HG03066 (cell line): ENCODE data around the gene TMTC3.
"Not testable (repeated sequence)": the region's sequence is repeated elsewhere in the genome, so short reads cannot be mapped to it uniquely, and the experiment has no call there.

ENCODE experiments used
- ATAC-seq: cut with Tn5 transposase; IDR thresholded peaks from one replicate; pipeline ENCODE4 v1.9.1; 2021; ENCODE audit warnings: low read depth; ENCODE audit not compliant: unreplicated experiment

Gene TMTC3

DNA sequence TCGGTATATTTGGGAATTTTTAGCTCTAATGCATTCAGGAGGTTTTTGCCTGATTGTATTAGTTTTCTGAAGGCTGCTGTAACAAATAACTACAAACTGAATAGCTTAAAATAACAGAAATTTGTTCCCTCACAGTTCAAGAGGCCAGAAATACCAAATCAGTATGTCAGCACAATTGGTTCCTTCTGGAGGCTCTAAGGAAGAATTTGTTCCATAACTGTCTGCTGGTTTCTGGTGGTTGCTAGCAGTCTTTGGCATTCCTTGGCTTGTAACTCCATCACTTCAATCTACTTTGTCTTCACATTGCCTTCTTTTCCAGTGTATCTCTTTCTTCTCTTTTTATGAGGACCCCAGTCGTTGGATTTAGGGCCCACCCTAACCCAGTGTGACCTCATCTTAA lies 21.3 kb downstream of the TMTC3 start:
- ATAC-seq: no peak

DNA sequence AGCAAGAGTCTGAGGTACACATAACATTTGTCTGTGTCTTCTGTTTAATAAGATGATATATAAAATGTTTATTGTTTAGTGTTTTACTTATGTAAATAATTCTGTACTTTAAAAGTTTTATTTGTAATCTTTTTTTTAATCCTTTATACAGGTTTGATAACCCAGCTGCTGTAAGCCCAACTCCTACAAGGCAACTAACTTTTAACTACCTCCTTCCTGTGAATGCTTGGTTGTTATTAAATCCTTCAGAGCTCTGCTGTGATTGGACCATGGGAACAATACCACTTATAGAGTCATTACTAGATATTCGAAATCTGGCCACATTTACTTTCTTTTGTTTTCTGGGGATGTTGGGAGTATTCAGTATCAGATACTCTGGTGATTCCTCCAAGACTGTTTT lies 24.1 kb downstream of the TMTC3 start:
- no peak for ATAC-seq

DNA sequence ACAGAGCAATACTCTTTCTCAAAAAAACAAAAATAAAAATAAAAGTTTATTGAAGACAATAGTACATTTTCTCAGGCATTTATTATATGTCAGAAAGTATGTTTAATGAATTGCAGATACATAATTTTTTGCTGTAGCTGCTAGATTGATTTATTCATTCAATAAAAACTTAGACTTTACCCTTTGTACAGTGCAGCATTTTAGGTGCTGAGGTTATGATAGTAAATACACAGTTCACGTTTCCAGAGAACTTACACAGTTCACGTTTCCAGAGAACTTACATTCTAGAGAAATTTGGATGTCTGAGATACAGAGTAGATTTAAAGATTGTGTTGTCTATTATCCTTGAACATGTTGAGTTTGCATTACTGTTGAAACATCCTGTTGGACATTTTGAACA lies 25.3 kb downstream of the TMTC3 start:
- no peak for ATAC-seq

- ATAC-seq: no peak
Observed at GRCh38 chr12:88172844-88173407, 30.8 kb downstream of the TMTC3 start.

GRCh38 chr12:88175544-88175943 lies 33.4 kb downstream of the TMTC3 start:
- ATAC-seq: no peak

- ATAC-seq: no peak
Observed at GRCh38 chr12:88179436-88180014, 37.4 kb downstream of the TMTC3 start.

GRCh38 chr12:88181881-88182280 lies 39.8 kb downstream of the TMTC3 start:
- ATAC-seq: no peak

DNA sequence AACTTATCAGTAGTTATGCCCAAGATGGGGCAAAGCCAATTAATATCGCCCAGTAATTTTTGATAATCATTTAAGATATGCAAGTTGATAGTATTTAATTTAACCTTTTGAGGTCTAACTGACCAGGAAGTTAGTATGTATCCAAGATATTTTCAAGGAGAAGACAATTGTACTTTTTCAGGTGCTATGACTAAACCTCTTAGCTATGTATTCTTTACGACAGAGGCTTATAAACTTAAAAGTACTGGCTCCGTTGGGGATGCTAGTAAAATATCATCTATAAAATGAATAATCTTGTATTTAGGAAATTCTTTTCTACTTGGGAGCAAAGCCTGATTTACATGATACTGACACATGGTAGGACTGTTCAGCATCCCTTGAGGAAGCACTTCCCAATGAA lies 40.3 kb downstream of the TMTC3 start:
- ATAC-seq: no peak

DNA sequence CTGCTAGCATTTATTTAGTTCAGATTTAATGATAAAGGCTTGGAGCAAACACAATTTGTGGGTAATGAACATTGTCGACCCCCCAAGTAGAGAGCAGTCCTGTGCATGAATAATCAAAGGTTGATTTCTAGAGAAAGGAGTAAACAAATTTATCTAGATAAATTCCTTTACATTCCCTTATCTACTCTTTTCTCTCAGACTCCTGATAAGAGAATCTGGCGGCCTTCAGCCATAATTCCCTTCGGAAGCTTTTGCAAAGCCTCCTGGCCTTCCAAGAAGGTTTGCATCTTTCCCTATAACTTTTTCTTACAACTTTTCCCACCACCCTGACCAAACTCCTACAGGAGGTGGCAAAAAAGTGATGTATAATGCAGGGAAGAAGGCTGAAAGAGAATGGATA lies 42.1 kb downstream of the TMTC3 start:
- no peak for ATAC-seq

- no peak for ATAC-seq
Observed at GRCh38 chr12:88185279-88185678, 43.2 kb downstream of the TMTC3 start.

GRCh38 chr12:88185988-88186387 lies 43.9 kb downstream of the TMTC3 start:
- no peak for ATAC-seq

GRCh38 chr12:88187571-88187970 lies 45.5 kb downstream of the TMTC3 start:
- ATAC-seq: no peak

- no peak for ATAC-seq
Observed at GRCh38 chr12:88188180-88188579, 46.1 kb downstream of the TMTC3 start.

- no peak for ATAC-seq
Observed at GRCh38 chr12:88192426-88192825, 50.3 kb downstream of the TMTC3 start.

GRCh38 chr12:88194868-88195267 lies 52.8 kb downstream of the TMTC3 start:
- ATAC-seq: no peak

- no peak for ATAC-seq
Observed at GRCh38 chr12:88200029-88200428, 57.9 kb downstream of the TMTC3 start.

DNA sequence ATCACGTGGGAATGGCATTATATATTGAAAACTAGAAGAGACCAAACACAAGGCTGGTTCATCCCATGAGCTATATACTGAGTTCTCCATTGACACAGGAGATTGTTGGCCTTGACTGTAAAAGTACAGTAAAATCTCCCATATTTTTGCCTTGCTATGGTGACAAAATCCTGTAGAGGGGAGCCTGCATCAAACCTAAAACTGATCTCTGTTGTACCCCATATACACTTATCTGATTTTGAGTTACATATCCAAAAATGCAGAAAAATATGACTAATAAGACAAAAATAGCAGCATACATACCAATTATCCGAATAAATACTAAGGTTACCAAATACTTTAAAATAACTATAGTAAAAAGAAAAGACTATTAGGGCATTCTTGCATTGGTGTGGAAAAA lies 60.4 kb downstream of the TMTC3 start:
- no peak for ATAC-seq

DNA sequence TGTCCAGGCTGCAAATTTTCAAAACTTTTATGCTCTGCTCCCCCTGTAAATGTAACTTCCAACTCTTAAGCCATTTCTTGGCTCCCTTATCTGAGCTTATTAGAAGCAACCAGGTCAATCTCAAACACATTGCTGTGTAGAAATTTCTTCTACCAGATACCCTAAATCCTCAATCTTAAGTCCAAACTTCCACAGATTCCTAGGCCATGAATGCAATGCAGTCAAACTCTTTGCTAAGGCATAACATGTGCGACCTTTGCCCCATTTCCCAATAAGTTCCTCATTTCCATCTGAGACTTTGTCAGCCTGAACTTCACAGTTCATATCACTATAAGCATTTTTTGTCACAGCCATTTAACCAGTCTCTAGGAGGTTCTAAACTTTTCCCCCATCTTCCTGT lies 64.5 kb downstream of the TMTC3 start:
- no peak for ATAC-seq

GRCh38 chr12:88207921-88208620 lies 66.0 kb downstream of the TMTC3 start:
- ATAC-seq: no peak

- no peak for ATAC-seq
Observed at GRCh38 chr12:88208661-88209060, 66.6 kb downstream of the TMTC3 start.

GRCh38 chr12:88210311-88210710 lies 68.2 kb downstream of the TMTC3 start:
- not testable (repeated sequence) for ATAC-seq

- no peak for ATAC-seq
Observed at GRCh38 chr12:88218293-88218692, 76.2 kb downstream of the TMTC3 start.
